Posterior vena cava (tissue), 2 donors: ENCODE data around the gene ZNF541. TPM values are rescaled to one million over a fixed set of nuclear protein-coding genes. Genes with fewer than 3 reads are reported as not detected.

ENCODE experiments used
- DNase-seq: peaks from one replicate; pipeline ENCODE4 v3.0.0-alpha.2; 2020; ENCODE audit warnings: low spot score
- intact Hi-C, 2 donors: fragments of 100-400 bp; cut with DNase I; formaldehyde crosslinking; loops; one replicate each; pipeline versions ENCODE4 v1.14.1 to v1.14.2; 2022 to 2023
- total RNA-seq, 2 donors: library from RNA; stranded (reverse); fragmentation: NEBNext Ultra II Directional; extraction: Animal tissue kit (Norgen Biotek cat#: 25700); gene quantifications; one replicate each; pipeline ENCODE4 v1.2.1, GENCODE V29; 2021
- donor health status: DM: yes; HTN: yes; CAD: no.
- donor health status: DM: yes; HTN: yes; CAD: no.

The ZNF541 gene
- total RNA-seq, 2 donors from 2014 or later, result 0.19 to 0.24 TPM

- DNase-seq, result no peak
- intact Hi-C loops, result no loop called here
Observed at GRCh38 chr19:47561440-47562057, 11.4 kb downstream of the ZNF541 start.

GRCh38 chr19:47560999-47561398, 11.9 kb downstream of the ZNF541 start:
- no peak for DNase-seq
- intact Hi-C loops, result no loop called here

GRCh38 chr19:47550129-47550528, 22.8 kb downstream of the ZNF541 start:
- no peak for DNase-seq
- intact Hi-C loops, result no loop called here

GRCh38 chr19:47549261-47549862, 23.6 kb downstream of the ZNF541 start:
- DNase-seq, result no peak
- intact Hi-C loops, result no loop called here

GRCh38 chr19:47547199-47547598, 25.7 kb downstream of the ZNF541 start:
- DNase-seq, result no peak
- intact Hi-C loops, result no loop called here

- intact Hi-C loops, result no loop called here
- DNase-seq, result no peak
Observed at GRCh38 chr19:47545061-47545948, 27.6 kb downstream of the ZNF541 start.

- DNase-seq, result no peak
- intact Hi-C loops, result no loop called here
Observed at GRCh38 chr19:47544476-47544875, 28.5 kb downstream of the ZNF541 start.

GRCh38 chr19:47544075-47544474, 28.9 kb downstream of the ZNF541 start:
- intact Hi-C loops, result no loop called here
- no peak for DNase-seq

GRCh38 chr19:47542030-47542475, 30.9 kb downstream of the ZNF541 start:
- DNase-seq, result no peak
- intact Hi-C loops, result no loop called here

GRCh38 chr19:47541518-47541917, 31.4 kb downstream of the ZNF541 start:
- DNase-seq, result no peak

GRCh38 chr19:47540748-47541147, 32.2 kb downstream of the ZNF541 start:
- DNase-seq, result no peak
- intact Hi-C loops, result no loop called here

More at GRCh38 chr19:47541518-47541917, 31.4 kb downstream of the ZNF541 start:
- intact Hi-C loops, result no loop called here

GRCh38 chr19:47539747-47540311, 33.1 kb downstream of the ZNF541 start:
- intact Hi-C loops, result no loop called here
- no peak for DNase-seq

GRCh38 chr19:47538812-47539211, 34.1 kb downstream of the ZNF541 start:
- DNase-seq, result no peak
- intact Hi-C loops, result no loop called here

GRCh38 chr19:47537493-47537892, 35.5 kb downstream of the ZNF541 start:
- intact Hi-C loops, result no loop called here
- no peak for DNase-seq

GRCh38 chr19:47534628-47535027, 38.3 kb downstream of the ZNF541 start:
- DNase-seq, result no peak
- intact Hi-C loops, result no loop called here

- intact Hi-C loops, result no loop called here
Observed at GRCh38 chr19:47531640-47532387, 41.1 kb downstream of the ZNF541 start.

GRCh38 chr19:47529018-47529742, 43.8 kb downstream of the ZNF541 start:
- intact Hi-C loops, result no loop called here
- no peak for DNase-seq

More at GRCh38 chr19:47531640-47532387, 41.1 kb downstream of the ZNF541 start:
- no peak for DNase-seq

- no peak for DNase-seq
- intact Hi-C loops, result no loop called here
Observed at GRCh38 chr19:47526798-47527197, 46.1 kb downstream of the ZNF541 start.

GRCh38 chr19:47523473-47523872, 49.5 kb downstream of the ZNF541 start:
- DNase-seq, result no peak
- intact Hi-C loops, result no loop called here
